Common myeloid progenitor, CD34-positive (primary cell): Measurements from ENCODE around the gene BAIAP2.

Source experiments
- CTCF ChIA-PET: fragments of 350-600 bp; sonication (Branson Sonifier 250); formaldehyde crosslinking; loops from one replicate; lab custom pipeline; 2021; ENCODE audit warnings: antibody characterized with exemption; lab: Charles Lee
- POLR2A ChIA-PET: fragments of 350-600 bp; sonication (Branson Sonifier 250); formaldehyde crosslinking; loops from one replicate; lab custom pipeline; 2021; ENCODE audit warnings: antibody characterized with exemption; lab: Charles Lee
- DNase-seq, 3 donors: peaks; one replicate each; pipeline versions ENCODE4 v3.0.0 to v3.0.0-alpha.2; 2013
- H3K27ac ChIP-seq, 2 experiments: 1 replicate in 1 of 2; 2 replicates in 1 of 2; pipeline ENCODE4 v1.7.0; 2013; ENCODE audit warnings: inconsistent platforms in 2 of 2, low read length in 2 of 2, mild to moderate bottlenecking in 2 of 2, low read depth in 1 of 2, moderate library complexity in 1 of 2; ENCODE audit not compliant: severe bottlenecking in 2 of 2, insufficient read depth in 1 of 2, poor library complexity in 1 of 2
- H3K27me3 ChIP-seq, 5 experiments: replicated peaks in 2 of 5; 1 replicate in 3 of 5; 2 replicates in 2 of 5; pipeline versions ENCODE4 v1.6.1 to v1.7.0; 2013; ENCODE audit warnings: low read length in 4 of 5, mild to moderate bottlenecking in 2 of 5, moderate library complexity in 2 of 5, inconsistent platforms in 1 of 5; ENCODE audit not compliant: insufficient read depth in 5 of 5, control insufficient read depth in 4 of 5
- H3K36me3 ChIP-seq, 4 experiments: 1 replicate in 2 of 4; 2 replicates in 2 of 4; pipeline versions ENCODE4 v1.6.1 to v1.7.0; 2013; ENCODE audit warnings: low read length in 3 of 4, control low read depth in 1 of 4, mild to moderate bottlenecking in 1 of 4; ENCODE audit not compliant: control insufficient read depth in 4 of 4, insufficient read depth in 4 of 4
- H3K4me1 ChIP-seq, 4 experiments: 1 replicate in 3 of 4; 2 replicates in 1 of 4; pipeline versions ENCODE4 v1.6.1 to v1.7.1; 2013; ENCODE audit warnings: low read length in 3 of 4, mild to moderate bottlenecking in 3 of 4, control low read depth in 1 of 4, inconsistent platforms in 1 of 4, moderate library complexity in 1 of 4; ENCODE audit not compliant: control insufficient read depth in 4 of 4, insufficient read depth in 4 of 4; ENCODE audit errors: control extremely low read depth in 1 of 4
- H3K4me3 ChIP-seq, 7 experiments: 1 replicate in 4 of 7; 2 replicates in 3 of 7; pipeline versions ENCODE4 v1.5.1 to v1.7.0; 2013; ENCODE audit warnings: mild to moderate bottlenecking in 7 of 7, low read length in 6 of 7, moderate library complexity in 6 of 7, inconsistent platforms in 2 of 7, low read depth in 2 of 7, control low read depth in 1 of 7; ENCODE audit not compliant: insufficient read depth in 4 of 7, control insufficient read depth in 1 of 7; ENCODE audit errors: extremely low read depth in 1 of 7
- H3K9me3 ChIP-seq, 5 experiments: 1 replicate in 4 of 5; 2 replicates in 1 of 5; pipeline versions ENCODE4 v1.6.1 to v1.7.1; 2013; ENCODE audit warnings: low read length in 4 of 5, mild to moderate bottlenecking in 2 of 5, inconsistent platforms in 1 of 5, low read depth in 1 of 5, moderate library complexity in 1 of 5; ENCODE audit not compliant: control insufficient read depth in 4 of 5, insufficient read depth in 2 of 5; ENCODE audit errors: control extremely low read depth in 1 of 5
- WGBS: methylation state at CpG from one replicate; pipeline ENCODE4 v1.1.5; 2013; ENCODE audit not compliant: insufficient coverage; 5-methylcytosine and 5-hydroxymethylcytosine counted together

Gene BAIAP2

DNA sequence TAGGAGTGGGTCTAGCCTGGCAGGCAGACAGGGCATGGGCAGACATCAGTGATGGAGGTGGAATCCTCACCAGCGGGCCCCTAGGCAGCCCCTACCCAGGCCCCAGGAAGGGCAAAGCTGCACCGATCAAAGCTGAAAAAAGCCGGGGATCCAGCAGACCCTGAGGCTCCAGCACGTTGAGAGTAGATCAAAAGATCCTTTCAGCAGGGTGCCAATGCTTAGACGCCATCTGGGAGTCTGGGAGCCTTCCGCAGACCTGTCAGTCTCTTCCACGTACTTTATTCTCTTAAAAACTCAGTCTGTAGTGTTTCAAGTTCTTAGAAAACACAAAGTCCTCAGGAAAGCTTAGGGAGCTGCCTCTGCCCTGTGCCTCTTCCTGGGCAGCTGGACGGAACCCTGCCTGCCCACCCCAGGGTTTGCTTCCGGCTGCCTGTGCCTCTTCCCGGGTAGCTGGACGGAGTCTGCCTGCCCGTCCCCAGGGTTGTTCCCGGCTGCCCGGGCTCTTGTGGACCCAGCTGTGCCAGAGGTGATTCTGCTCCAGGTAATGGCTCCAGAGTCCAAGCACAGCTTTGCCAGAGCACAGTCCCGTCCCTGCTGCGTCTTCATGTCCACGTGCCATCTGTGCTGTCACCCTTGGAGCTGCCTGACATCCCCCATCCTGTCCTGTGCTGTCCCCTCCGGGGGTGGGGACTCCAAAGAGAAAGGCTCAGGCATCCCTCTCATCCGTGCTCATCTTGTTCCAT is 79.6 kb downstream of the BAIAP2 start:
- no peaks in the 10 kb centered on the region for H3K9me3 ChIP-seq
- H3K4me3 ChIP-seq, result no peak overlapping the region
- no peaks in the 10 kb centered on the region for H3K27me3 ChIP-seq
- DNase-seq, result no peak
- 94% methylated on average over 19 of the region's 19 CpGs for WGBS
- no peak overlapping the region for H3K27ac ChIP-seq
- no peaks in the 10 kb centered on the region for H3K36me3 ChIP-seq
- H3K4me1 ChIP-seq, result peaks cover 0 to 16% (median 10%) of the 10 kb centered on the region in 4 experiments
- ChIA-PET CTCF (interaction anchor here (1.0 to 3.5 kb wide), 2 partner anchors 10 to 12 kb away, joined by 3 to 16 read pairs; no protein-coding TSS in a partner anchor), POLR2A (no interaction called here)

DNA sequence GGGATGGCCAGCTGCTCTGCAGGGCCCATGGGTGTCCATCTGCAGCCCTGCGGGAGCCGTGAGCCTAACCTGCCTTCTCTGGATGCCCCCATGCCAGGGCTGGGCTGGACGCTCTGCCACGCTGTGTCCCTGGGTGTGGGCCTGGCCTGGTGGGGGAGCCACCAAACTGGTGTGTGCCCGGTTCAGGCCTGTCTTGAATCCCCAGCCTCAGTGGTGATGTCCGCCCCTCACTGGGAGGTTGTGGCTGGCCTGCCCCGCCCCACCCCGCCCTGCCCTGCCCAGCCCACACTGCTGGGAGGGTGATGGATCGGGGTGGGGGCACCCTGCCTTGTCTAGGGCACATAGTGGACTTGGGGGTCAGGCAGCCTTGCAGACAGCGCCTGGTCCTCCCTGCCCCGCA is 80.3 kb downstream of the BAIAP2 start:
- Histone ChIP-seq H3K27me3 (no peaks in the 10 kb centered on the region), H3K4me3 (no peak overlapping the region), H3K36me3 (no peaks in the 10 kb centered on the region), H3K27ac (no peak overlapping the region), H3K9me3 (no peaks in the 10 kb centered on the region), H3K4me1 (peaks cover 0 to 16% (median 9%) of the 10 kb centered on the region in 4 experiments)
- ChIA-PET CTCF (interaction anchor here (1.7 to 3.5 kb wide), 2 partner anchors 13 to 27 kb away, joined by 3 to 16 read pairs; no protein-coding TSS in a partner anchor), POLR2A (no interaction called here)
- 97% methylated on average over 11 of the region's 11 CpGs for WGBS
- no peak for DNase-seq

DNA sequence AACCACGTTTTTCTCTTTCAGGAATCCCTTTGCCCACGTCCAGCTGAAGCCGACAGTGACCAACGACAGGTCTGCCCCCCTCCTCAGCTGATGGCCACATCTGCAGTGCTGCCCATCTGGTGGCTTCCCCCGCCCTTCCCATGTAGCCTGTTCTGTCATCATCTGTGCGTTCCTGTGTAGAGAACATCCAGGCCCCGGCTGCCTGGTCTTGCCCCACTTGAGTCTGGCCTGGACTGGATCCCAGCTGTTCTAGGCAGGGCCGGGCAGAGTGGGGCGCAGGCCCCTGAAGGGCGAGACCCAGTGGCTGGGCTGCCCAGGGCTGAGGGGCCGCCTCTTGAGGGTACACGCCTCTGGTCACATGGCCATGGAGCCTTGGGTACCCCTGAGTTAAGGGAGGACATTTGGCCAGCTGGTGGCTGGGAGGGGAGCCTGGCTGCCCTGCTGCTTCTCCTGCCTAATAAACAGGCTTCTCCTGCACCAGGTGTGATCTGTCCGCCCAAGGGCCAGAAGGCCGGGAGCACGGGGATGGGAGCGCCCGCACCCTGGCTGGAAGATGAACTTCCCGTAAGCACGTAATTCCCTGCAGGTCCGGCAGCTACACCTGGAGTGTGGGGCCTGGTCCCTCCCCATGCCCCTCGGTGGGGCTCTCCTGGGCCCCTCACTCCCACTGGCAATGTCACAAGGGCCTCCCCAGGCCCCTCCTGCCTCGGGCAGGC is 81.0 kb downstream of the BAIAP2 start:
- CTCF ChIA-PET, result interaction anchor here (1.7 to 3.5 kb wide), 2 partner anchors 14 to 26 kb away, joined by 3 to 16 read pairs; no protein-coding TSS in a partner anchor
- H3K9me3 ChIP-seq, result no peaks in the 10 kb centered on the region
- H3K27me3 ChIP-seq, result no peaks in the 10 kb centered on the region
- peaks cover 0 to 16% (median 9%) of the 10 kb centered on the region in 4 experiments for H3K4me1 ChIP-seq
- H3K36me3 ChIP-seq, result no peaks in the 10 kb centered on the region
- H3K27ac ChIP-seq, result no peak overlapping the region
- POLR2A ChIA-PET, result interaction anchor here (1.1 kb wide), 1 partner anchor 10 kb away, joined by 3 read pairs; no protein-coding TSS in a partner anchor
- H3K4me3 ChIP-seq, result no peak overlapping the region
- WGBS, result 97% methylated on average over 21 of the region's 22 CpGs
- DNase-seq, result no peak

DNA sequence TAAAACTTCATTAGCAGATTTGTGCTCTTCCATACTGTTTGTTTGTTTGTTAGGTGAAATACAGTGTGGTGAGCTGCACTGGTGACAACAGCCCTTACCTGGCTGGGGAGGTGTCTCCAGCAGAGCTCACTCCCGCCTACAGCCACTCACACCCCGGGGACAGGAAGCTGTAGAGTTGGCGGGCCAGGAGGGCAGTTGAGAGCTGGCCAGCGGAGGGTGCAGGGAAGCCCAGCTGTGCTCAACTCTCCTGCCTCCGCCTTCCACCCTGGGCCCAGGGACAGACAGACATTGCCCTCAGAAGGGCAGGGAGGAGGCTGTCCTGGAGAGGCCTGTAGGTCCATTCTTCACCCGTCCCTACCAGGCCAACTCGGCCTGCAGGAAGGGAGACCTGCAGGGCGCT is 81.8 kb downstream of the BAIAP2 start:
- Histone ChIP-seq H3K27me3 (no peaks in the 10 kb centered on the region), H3K9me3 (no peaks in the 10 kb centered on the region), H3K4me3 (no peak overlapping the region), H3K36me3 (no peaks in the 10 kb centered on the region), H3K27ac (no peak overlapping the region), H3K4me1 (peaks cover 0 to 16% (median 9%) of the 10 kb centered on the region in 4 experiments)
- POLR2A ChIA-PET, result interaction anchor here (1.1 kb wide), 1 partner anchor 9 kb away, joined by 3 read pairs; no protein-coding TSS in a partner anchor
- 95% methylated on average over 6 of the region's 8 CpGs for WGBS
- DNase-seq, result no peak
- CTCF ChIA-PET, result interaction anchor here (1.3 to 3.5 kb wide), 3 partner anchors 14 to 93 kb away, joined by 3 to 16 read pairs (median 3); no protein-coding TSS in a partner anchor

DNA sequence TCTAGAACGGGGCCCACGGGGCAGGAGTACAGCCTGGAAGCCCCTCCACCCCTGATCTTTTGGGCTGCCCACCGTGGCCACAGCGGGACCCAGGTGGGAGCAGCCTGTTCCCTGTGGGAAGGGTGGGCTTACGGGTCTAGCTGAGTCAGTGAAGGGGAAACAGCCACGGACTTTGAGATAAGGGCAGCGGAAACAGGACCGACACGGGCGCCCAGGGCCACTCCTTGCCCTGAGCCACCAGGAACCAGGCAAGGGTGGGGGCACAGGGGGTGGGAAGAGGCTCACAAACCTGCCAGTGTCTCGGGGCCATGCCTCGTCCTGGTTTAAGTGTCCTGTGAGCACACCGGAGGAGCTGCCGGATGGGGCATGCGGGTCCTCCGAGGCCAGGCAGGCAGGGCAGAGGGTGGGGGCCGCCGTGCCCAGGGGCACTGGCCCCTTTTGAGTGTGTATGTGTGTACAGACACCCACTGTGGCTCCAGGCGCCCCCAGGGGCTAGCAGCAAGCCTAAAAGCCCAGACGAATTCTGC is 82.8 kb downstream of the BAIAP2 start:
- H3K9me3 ChIP-seq, result no peaks in the 10 kb centered on the region
- ChIA-PET POLR2A (no interaction called here), CTCF (interaction anchor here (1.3 to 3.5 kb wide), 2 partner anchors 16 to 94 kb away, joined by 3 to 16 read pairs; no protein-coding TSS in a partner anchor)
- H3K36me3 ChIP-seq, result no peaks in the 10 kb centered on the region
- H3K27ac ChIP-seq, result no peak overlapping the region
- peaks cover 0 to 16% (median 9%) of the 10 kb centered on the region in 4 experiments for H3K4me1 ChIP-seq
- no peaks in the 10 kb centered on the region for H3K27me3 ChIP-seq
- no peak overlapping the region for H3K4me3 ChIP-seq
- WGBS, result 92% methylated on average over 17 of the region's 20 CpGs
- DNase-seq, result peak in 1 of 3 donors; percentile 23

DNA sequence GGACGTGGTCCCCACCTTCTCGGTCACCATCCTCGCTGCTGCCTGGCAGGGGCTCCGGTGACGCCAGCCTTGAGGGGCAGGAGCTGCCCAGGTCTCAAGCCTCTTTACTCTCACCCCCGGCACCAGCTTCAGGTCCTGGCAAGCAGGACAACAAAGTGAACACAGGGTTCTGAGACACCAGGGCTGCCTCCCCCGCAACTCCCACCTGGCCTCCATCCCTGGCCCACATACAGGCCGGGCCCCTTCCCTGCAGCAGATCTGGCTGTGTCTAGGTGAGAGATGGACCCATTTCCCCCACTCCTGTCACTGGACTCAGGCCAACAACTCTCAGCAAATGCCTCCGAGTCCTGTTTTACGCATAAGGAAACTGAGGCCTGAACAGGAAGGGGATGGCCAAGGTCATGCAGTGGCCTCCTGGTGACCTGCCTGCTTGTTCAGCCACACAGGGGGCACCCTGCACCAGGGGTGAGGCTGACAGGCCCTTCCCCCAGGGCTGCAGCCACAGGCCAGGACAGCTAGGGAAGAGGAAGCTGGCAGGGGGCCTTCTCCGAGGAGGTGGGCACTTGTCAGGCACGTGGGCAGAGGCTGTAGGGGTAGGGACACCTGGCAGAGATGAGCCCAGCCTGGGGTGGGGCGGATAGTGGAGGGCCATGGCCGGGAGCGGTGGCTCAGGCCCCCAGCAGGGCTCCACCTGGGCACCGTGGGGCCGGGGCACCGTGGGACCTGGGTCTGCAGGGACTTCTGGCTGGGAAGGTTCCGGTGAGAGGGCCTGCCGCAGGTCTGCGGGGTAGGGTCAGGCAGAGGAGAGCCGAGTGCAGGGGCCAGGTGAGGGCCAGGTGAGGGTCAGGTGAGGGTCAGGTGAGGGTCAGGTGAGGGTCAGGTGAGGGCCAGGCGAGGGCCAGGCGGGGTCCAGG is 83.6 kb downstream of the BAIAP2 start:
- no peaks in the 10 kb centered on the region for H3K36me3 ChIP-seq
- ChIA-PET POLR2A (no interaction called here), CTCF (no interaction called here)
- DNase-seq, result no peak
- H3K9me3 ChIP-seq, result no peaks in the 10 kb centered on the region
- no peak overlapping the region for H3K27ac ChIP-seq
- 78% methylated on average over 21 of the region's 24 CpGs for WGBS
- peak overlapping the region in 2 of 7 experiments; percentile 59 to 64 for H3K4me3 ChIP-seq
- H3K4me1 ChIP-seq, result peaks cover 0 to 16% (median 9%) of the 10 kb centered on the region in 4 experiments
- no peaks in the 10 kb centered on the region for H3K27me3 ChIP-seq
